HEK293 (cell line): ENCODE results near the gene COL13A1.
A peak's percentile ranks its signal among the peaks of the same experiment; 100 is the strongest.

Experiments used
- CTCF ChIA-PET: fragments of 350-600 bp; formaldehyde crosslinking; extraction: SDS; loops from one replicate; lab custom pipeline; 2021; ENCODE audit warnings: antibody characterized with exemption; lab: Yijun Ruan, JAX
- POLR2A ChIA-PET: fragments of 300-600 bp; formaldehyde crosslinking; extraction: SDS; loops from one replicate; lab custom pipeline; 2020; ENCODE audit warnings: antibody characterized with exemption, inconsistent platforms; lab: Yijun Ruan, JAX
- H3K27ac ChIP-seq: fragments of 200-500 bp; sonication (Bioruptor generic); 2 replicates; pipeline ENCODE4 v1.5.1; 2014; ENCODE audit warnings: low read depth, low read length, control low read depth, inconsistent platforms; ENCODE audit errors: extremely low read depth
- H3K36me3 ChIP-seq, 2 experiments: fragments of 200-500 bp in 1 of 2; sonication (Bioruptor generic) in 1 of 2; 1 replicate in 1 of 2; 2 replicates in 1 of 2; pipeline ENCODE4 v1.5.1; 2014 to 2017; ENCODE audit warnings: inconsistent platforms in 2 of 2, low read length in 2 of 2; ENCODE audit not compliant: control insufficient read depth in 2 of 2, insufficient read depth in 1 of 2
- H3K4me1 ChIP-seq: fragments of 200-500 bp; sonication (Bioruptor generic); 2 replicates; pipeline ENCODE4 v1.5.1; 2014; ENCODE audit warnings: mild to moderate bottlenecking, low read length, inconsistent platforms; ENCODE audit not compliant: control insufficient read depth, insufficient read depth
- H3K4me3 ChIP-seq: 2 replicates; pipeline ENCODE4 v1.5.1; 2011; ENCODE audit warnings: low read depth, mild to moderate bottlenecking, control low read depth, low read length, moderate library complexity
- H3K9me3 ChIP-seq: fragments of 200-500 bp; sonication (Bioruptor generic); 2 replicates; pipeline ENCODE4 v1.5.1; 2014; ENCODE audit warnings: low read depth, low read length, inconsistent platforms; ENCODE audit not compliant: control insufficient read depth, insufficient read depth
- BCL11A ChIP-seq: fragments of 450-650 bp; formaldehyde crosslinking; IDR thresholded peaks from 2 replicates; pipeline ENCODE4 v1.5.1; 2016; ENCODE audit warnings: low read depth, missing biosample characterization, missing genetic modification characterization
- CTCF ChIP-seq: fragments of 450-650 bp; formaldehyde crosslinking; IDR thresholded peaks from 2 replicates; pipeline ENCODE4 v1.5.1; 2016; ENCODE audit warnings: missing biosample characterization, missing genetic modification characterization
- GLIS1 ChIP-seq: fragments of 450-650 bp; formaldehyde crosslinking; IDR thresholded peaks from 2 replicates; pipeline ENCODE4 v1.5.1; 2016; ENCODE audit warnings: missing biosample characterization, missing genetic modification characterization
- PBX3 ChIP-seq: sonication (generic); formaldehyde crosslinking; IDR thresholded peaks from 2 replicates; pipeline ENCODE4 v1.8.1; 2022; ENCODE audit warnings: mild to moderate bottlenecking, moderate library complexity, missing genetic modification reagents
- SP3 ChIP-seq: fragments of 450-650 bp; formaldehyde crosslinking; IDR thresholded peaks from 2 replicates; pipeline ENCODE4 v1.5.1; 2016; ENCODE audit warnings: missing biosample characterization, missing genetic modification characterization
- TRIM28 ChIP-seq: IDR thresholded peaks from 2 replicates; pipeline ENCODE4 v1.6.1; 2011; ENCODE audit warnings: low read length, control low read depth, borderline replicate concordance
- WT1 ChIP-seq: fragments of 450-650 bp; formaldehyde crosslinking; IDR thresholded peaks from 2 replicates; pipeline ENCODE4 v1.5.1; 2016; ENCODE audit warnings: missing biosample characterization, missing genetic modification characterization
- ZBTB17 ChIP-seq: fragments of 450-650 bp; formaldehyde crosslinking; IDR thresholded peaks from 2 replicates; pipeline ENCODE4 v1.5.1; 2016; ENCODE audit warnings: missing biosample characterization, missing genetic modification characterization
- ZFP69B ChIP-seq: fragments of 450-650 bp; formaldehyde crosslinking; IDR thresholded peaks from 2 replicates; pipeline ENCODE4 v1.5.1; 2016; ENCODE audit warnings: missing biosample characterization, missing genetic modification characterization
- ZIC2 ChIP-seq: fragments of 450-650 bp; formaldehyde crosslinking; IDR thresholded peaks from 2 replicates; pipeline ENCODE4 v1.5.1; 2016; ENCODE audit warnings: missing biosample characterization, missing genetic modification characterization
- ZNF280D ChIP-seq: fragments of 450-650 bp; formaldehyde crosslinking; IDR thresholded peaks from 2 replicates; pipeline ENCODE4 v1.5.1; 2016; ENCODE audit warnings: missing biosample characterization, missing genetic modification characterization
- ZNF621 ChIP-seq: fragments of 450-650 bp; formaldehyde crosslinking; IDR thresholded peaks from 2 replicates; pipeline ENCODE4 v1.5.1; 2017; ENCODE audit warnings: missing biosample characterization, missing genetic modification characterization
- ZNF76 ChIP-seq: fragments of 450-650 bp; formaldehyde crosslinking; IDR thresholded peaks from 2 replicates; pipeline ENCODE4; 2016; ENCODE audit warnings: low read depth, missing biosample characterization, missing genetic modification characterization, borderline replicate concordance
- TF ChIP-seq, protein P1 (sequence below): fragments of 450-650 bp; formaldehyde crosslinking; conservative IDR thresholded peaks from 2 replicates; pipeline ENCODE4 v1.5.1; 2016; ENCODE audit warnings: low read depth, missing biosample characterization, missing genetic modification characterization
- TF ChIP-seq, protein P2 (sequence below): fragments of 450-650 bp; formaldehyde crosslinking; IDR thresholded peaks from 2 replicates; pipeline ENCODE4 v1.5.1; 2016; ENCODE audit warnings: missing biosample characterization, missing genetic modification characterization

Gene COL13A1

GRCh38 chr10:69901022-69901421 is 99.3 kb downstream of the COL13A1 start (continued):
- no peak for TF ChIP-seq ZFP69B (tag by site-specific recombination)
- TF ChIP-seq ZNF621 (tag by site-specific recombination): no peak
- TF ChIP-seq, protein P1, sequence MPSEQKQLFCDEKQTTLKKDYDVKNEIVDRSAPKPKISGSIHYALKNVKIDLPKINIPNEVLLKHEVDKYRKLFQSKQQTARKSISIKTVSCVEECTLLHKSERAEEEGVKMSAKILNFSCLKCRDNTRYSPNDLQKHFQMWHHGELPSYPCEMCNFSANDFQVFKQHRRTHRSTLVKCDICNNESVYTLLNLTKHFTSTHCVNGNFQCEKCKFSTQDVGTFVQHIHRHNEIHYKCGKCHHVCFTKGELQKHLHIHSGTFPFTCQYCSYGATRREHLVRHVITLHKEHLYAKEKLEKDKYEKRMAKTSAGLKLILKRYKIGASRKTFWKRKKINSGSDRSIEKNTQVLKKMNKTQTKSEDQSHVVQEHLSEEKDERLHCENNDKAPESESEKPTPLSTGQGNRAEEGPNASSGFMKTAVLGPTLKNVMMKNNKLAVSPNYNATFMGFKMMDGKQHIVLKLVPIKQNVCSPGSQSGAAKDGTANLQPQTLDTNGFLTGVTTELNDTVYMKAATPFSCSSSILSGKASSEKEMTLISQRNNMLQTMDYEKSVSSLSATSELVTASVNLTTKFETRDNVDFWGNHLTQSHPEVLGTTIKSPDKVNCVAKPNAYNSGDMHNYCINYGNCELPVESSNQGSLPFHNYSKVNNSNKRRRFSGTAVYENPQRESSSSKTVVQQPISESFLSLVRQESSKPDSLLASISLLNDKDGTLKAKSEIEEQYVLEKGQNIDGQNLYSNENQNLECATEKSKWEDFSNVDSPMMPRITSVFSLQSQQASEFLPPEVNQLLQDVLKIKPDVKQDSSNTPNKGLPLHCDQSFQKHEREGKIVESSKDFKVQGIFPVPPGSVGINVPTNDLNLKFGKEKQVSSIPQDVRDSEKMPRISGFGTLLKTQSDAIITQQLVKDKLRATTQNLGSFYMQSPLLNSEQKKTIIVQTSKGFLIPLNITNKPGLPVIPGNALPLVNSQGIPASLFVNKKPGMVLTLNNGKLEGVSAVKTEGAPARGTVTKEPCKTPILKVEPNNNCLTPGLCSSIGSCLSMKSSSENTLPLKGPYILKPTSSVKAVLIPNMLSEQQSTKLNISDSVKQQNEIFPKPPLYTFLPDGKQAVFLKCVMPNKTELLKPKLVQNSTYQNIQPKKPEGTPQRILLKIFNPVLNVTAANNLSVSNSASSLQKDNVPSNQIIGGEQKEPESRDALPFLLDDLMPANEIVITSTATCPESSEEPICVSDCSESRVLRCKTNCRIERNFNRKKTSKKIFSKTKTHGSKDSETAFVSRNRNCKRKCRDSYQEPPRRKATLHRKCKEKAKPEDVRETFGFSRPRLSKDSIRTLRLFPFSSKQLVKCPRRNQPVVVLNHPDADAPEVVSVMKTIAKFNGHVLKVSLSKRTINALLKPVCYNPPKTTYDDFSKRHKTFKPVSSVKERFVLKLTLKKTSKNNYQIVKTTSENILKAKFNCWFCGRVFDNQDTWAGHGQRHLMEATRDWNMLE (tag by site-specific recombination): no peak
- no peak for TF ChIP-seq WT1 (tag by site-specific recombination)
- no peak for TF ChIP-seq TRIM28
- TF ChIP-seq, protein P2, sequence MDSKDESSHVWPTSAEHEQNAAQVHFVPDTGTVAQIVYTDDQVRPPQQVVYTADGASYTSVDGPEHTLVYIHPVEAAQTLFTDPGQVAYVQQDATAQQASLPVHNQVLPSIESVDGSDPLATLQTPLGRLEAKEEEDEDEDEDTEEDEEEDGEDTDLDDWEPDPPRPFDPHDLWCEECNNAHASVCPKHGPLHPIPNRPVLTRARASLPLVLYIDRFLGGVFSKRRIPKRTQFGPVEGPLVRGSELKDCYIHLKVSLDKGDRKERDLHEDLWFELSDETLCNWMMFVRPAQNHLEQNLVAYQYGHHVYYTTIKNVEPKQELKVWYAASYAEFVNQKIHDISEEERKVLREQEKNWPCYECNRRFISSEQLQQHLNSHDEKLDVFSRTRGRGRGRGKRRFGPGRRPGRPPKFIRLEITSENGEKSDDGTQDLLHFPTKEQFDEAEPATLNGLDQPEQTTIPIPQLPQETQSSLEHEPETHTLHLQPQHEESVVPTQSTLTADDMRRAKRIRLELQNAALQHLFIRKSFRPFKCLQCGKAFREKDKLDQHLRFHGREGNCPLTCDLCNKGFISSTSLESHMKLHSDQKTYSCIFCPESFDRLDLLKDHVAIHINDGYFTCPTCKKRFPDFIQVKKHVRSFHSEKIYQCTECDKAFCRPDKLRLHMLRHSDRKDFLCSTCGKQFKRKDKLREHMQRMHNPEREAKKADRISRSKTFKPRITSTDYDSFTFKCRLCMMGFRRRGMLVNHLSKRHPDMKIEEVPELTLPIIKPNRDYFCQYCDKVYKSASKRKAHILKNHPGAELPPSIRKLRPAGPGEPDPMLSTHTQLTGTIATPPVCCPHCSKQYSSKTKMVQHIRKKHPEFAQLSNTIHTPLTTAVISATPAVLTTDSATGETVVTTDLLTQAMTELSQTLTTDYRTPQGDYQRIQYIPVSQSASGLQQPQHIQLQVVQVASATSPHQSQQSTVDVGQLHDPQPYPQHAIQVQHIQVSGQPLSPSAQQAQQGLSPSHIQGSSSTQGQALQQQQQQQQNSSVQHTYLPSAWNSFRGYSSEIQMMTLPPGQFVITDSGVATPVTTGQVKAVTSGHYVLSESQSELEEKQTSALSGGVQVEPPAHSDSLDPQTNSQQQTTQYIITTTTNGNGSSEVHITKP (tag by site-specific recombination): no peak
- no peak for TF ChIP-seq ZNF280D (tag by site-specific recombination)

- Histone ChIP-seq H3K4me3 (no peak overlapping the region), H3K4me1 (no peaks in the 10 kb centered on the region), H3K27ac (no peak overlapping the region), H3K36me3 (no peaks in the 10 kb centered on the region), H3K9me3 (no peaks in the 10 kb centered on the region)
- peak; percentile 82 for TF ChIP-seq ZIC2
- TF ChIP-seq ZBTB17: 0 out of 2 replicates have a peak, but pooled peaks have one; percentile 29
- peak; percentile 76 for TF ChIP-seq GLIS1 (tag by site-specific recombination)
- no peak for TF ChIP-seq SP3 (tag by site-specific recombination)
- TF ChIP-seq CTCF (tag by site-specific recombination): peak; percentile 76
- TF ChIP-seq PBX3 (CRISPR knock-in tag): peak; percentile 66; the same call in 1 of the 2 replicates
- TF ChIP-seq BCL11A (tag by site-specific recombination): no peak
- peak; percentile 31; the same call in 1 of the 2 replicates for TF ChIP-seq ZNF76 (tag by site-specific recombination)
- POLR2A ChIA-PET: no interaction called here
- CTCF ChIA-PET: interaction anchor here (0.8 to 4.5 kb wide), 19 partner anchors 8 to 260 kb away, joined by 3 to 59 read pairs (median 5); no protein-coding TSS in a partner anchor
These were observed 100.2 kb downstream of the COL13A1 start for GRCh38 chr10:69901628-69902505.
